T-helper 2 cell (primary cell): ENCODE data around the gene SPRR2D.
"Not testable (repeated sequence)": the region's sequence is repeated elsewhere in the genome, so short reads cannot be mapped to it uniquely, and the experiment has no call there.

Experiments used
- DNase-seq, 5 experiments: peaks; one replicate each; pipeline versions ENCODE4 v3.0.0 to v3.0.0-alpha.2; 2012 to 2022
- total RNA-seq, 2 donors: gene quantifications; one replicate each; lab custom pipeline; 2026; lab: John Stamatoyannopoulos, UW

The SPRR2D gene
- total RNA-seq = 0 reads per million in 2 donors

- no peak for DNase-seq
Measured at GRCh38 chr1:153040950-153041631, at the start of gene SPRR2D. Gene SPRR2D (minus strand): TSS chr1:153041120. CDS start chr1:153040346, 774 bp downstream.

- DNase-seq = no peak
Measured at GRCh38 chr1:153087652-153088051, 46.7 kb upstream of the SPRR2D start.

GRCh38 chr1:153081736-153082135 is 40.8 kb upstream of the SPRR2D start:
- no peak for DNase-seq

GRCh38 chr1:153072806-153073726 is 32.1 kb upstream of the SPRR2D start:
- DNase-seq = no peak

- no peak for DNase-seq
Measured at GRCh38 chr1:153071511-153071910, 30.6 kb upstream of the SPRR2D start, which contains the start of gene SPRR2B. Gene SPRR2B (minus strand): TSS chr1:153071611. CDS start chr1:153070839, 772 bp downstream.

- DNase-seq = no peak
Measured at GRCh38 chr1:153070243-153070642, 29.3 kb upstream of the SPRR2D start.

GRCh38 chr1:153058826-153059784 is 18.2 kb upstream of the SPRR2D start:
- no peak for DNase-seq

- DNase-seq = no peak
Measured at GRCh38 chr1:153058154-153058553, 17.2 kb upstream of the SPRR2D start.

GRCh38 chr1:153057375-153057774 is 16.5 kb upstream of the SPRR2D start, which contains the start of gene SPRR2A:
Gene SPRR2A (minus strand): TSS chr1:153057512. CDS start chr1:153056735, 777 bp downstream.
- DNase-seq = no peak

GRCh38 chr1:153056111-153056510 is 15.2 kb upstream of the SPRR2D start:
- DNase-seq = not testable (repeated sequence)

- no peak for DNase-seq
Measured at GRCh38 chr1:153049211-153049610, 8.3 kb upstream of the SPRR2D start.

- no peak for DNase-seq
Measured at GRCh38 chr1:153035211-153035610, 5.7 kb downstream of the SPRR2D start.

GRCh38 chr1:153032677-153033308 is 8.1 kb downstream of the SPRR2D start:
- no peak for DNase-seq

GRCh38 chr1:153032073-153032472 is 8.8 kb downstream of the SPRR2D start:
- no peak for DNase-seq

- no peak for DNase-seq
Measured at GRCh38 chr1:153030895-153031294, 10.0 kb downstream of the SPRR2D start, which contains the start of gene SPRR1B. Gene SPRR1B (plus strand): TSS chr1:153031203. CDS start chr1:153032346, 1,143 bp downstream.

GRCh38 chr1:153028766-153029165 is 12.2 kb downstream of the SPRR2D start:
- DNase-seq = no peak

- DNase-seq = no peak
Measured at GRCh38 chr1:153025797-153026196, 15.1 kb downstream of the SPRR2D start.

- DNase-seq = no peak
Measured at GRCh38 chr1:153024413-153024812, 16.5 kb downstream of the SPRR2D start.

GRCh38 chr1:153023109-153023508 is 17.8 kb downstream of the SPRR2D start:
- no peak for DNase-seq

- not testable (repeated sequence) for DNase-seq
Measured at GRCh38 chr1:153022340-153022739, 18.6 kb downstream of the SPRR2D start.

GRCh38 chr1:153021829-153022228 is 19.1 kb downstream of the SPRR2D start:
- DNase-seq = not testable (repeated sequence)
